ENCODE measurements around the gene TREM2.

GRCh38 chr6:41177695-41178094 lies 14.8 kb upstream of the TREM2 start:
- TF ChIP-seq CTCF (IDR thresholded peaks at IDR 0.05) (no peak), POLR2A (IDR thresholded peaks at IDR 0.05) (no peak)
